Esophagus muscularis mucosa (tissue), 4 donors: ENCODE results near the gene BCAS3.

Experiments used
- CTCF ChIP-seq, 3 experiments: fragments of 200-600 bp in 2 of 3; fragments of 450-650 bp in 1 of 3; sonication (generic) in 2 of 3; IDR thresholded peaks; one replicate each; pipeline ENCODE4 v1.5.1; 2017 to 2019; ENCODE audit warnings: antibody characterized with exemption in 3 of 3, mild to moderate bottlenecking in 2 of 3, moderate library complexity in 1 of 3
- EP300 ChIP-seq: sonication (generic); formaldehyde crosslinking; IDR thresholded peaks from one replicate; pipeline ENCODE4 v1.6.1; 2017; ENCODE audit warnings: antibody characterized with exemption
- POLR2A ChIP-seq: fragments of 450-650 bp; IDR thresholded peaks from one replicate; pipeline ENCODE4 v1.6.1; 2017; ENCODE audit warnings: antibody characterized with exemption, moderate library complexity, mild to moderate bottlenecking, low read depth
- POLR2AphosphoS5 ChIP-seq, 2 donors: sonication (generic); formaldehyde crosslinking; IDR thresholded peaks; one replicate each; pipeline ENCODE4 v1.6.1; 2017; ENCODE audit warnings: antibody characterized with exemption in 2 of 2

- no peak for TF ChIP-seq CTCF (IDR thresholded peaks at IDR 0.05)
- TF ChIP-seq POLR2AphosphoS5 (IDR thresholded peaks at IDR 0.05): no peak
- no peak for TF ChIP-seq EP300
- TF ChIP-seq POLR2A: no peak
Measured at GRCh38 chr17:61404663-61404912, 726.9 kb downstream of the BCAS3 start.
